CD8-positive, alpha-beta memory T cell (primary cell): ENCODE results near the gene KLF1. TPM values are rescaled to one million over a fixed set of nuclear protein-coding genes. Genes with fewer than 3 reads are reported as not detected.
A peak's percentile ranks its signal among the peaks of the same experiment; 100 is the strongest.

Source experiments
- CTCF ChIA-PET: fragments of 350-600 bp; sonication (Branson Sonifier 250); formaldehyde crosslinking; loops from one replicate; lab custom pipeline; 2021; ENCODE audit warnings: antibody characterized with exemption; lab: Charles Lee
- POLR2A ChIA-PET: fragments of 350-600 bp; sonication (Branson Sonifier 250); formaldehyde crosslinking; loops from one replicate; lab custom pipeline; 2021; ENCODE audit warnings: antibody characterized with exemption; lab: Charles Lee
- DNase-seq, 5 donors: peaks; one replicate each; pipeline versions ENCODE4 v3.0.0 to v3.0.0-alpha.2; 2020 to 2022; ENCODE audit warnings: mixed read lengths in 1 of 5
- H3K27ac ChIP-seq: one replicate; pipeline ENCODE4 v1.7.0; 2013; ENCODE audit warnings: low read depth, mild to moderate bottlenecking, low read length, moderate library complexity
- H3K27me3 ChIP-seq: 2 replicates; pipeline ENCODE4 v1.7.0; 2013; ENCODE audit warnings: low read length, mild to moderate bottlenecking; ENCODE audit not compliant: insufficient read depth, poor library complexity, severe bottlenecking
- H3K36me3 ChIP-seq: 2 replicates; pipeline ENCODE4 v1.7.0; 2013; ENCODE audit warnings: mild to moderate bottlenecking, low read length, moderate library complexity; ENCODE audit not compliant: insufficient read depth
- H3K4me1 ChIP-seq: 2 replicates; pipeline ENCODE4 v1.7.0; 2013; ENCODE audit warnings: mild to moderate bottlenecking, low read length, moderate library complexity; ENCODE audit not compliant: insufficient read depth
- H3K4me3 ChIP-seq: 2 replicates; pipeline ENCODE4 v1.7.0; 2013; ENCODE audit warnings: mild to moderate bottlenecking, low read length
- H3K9me3 ChIP-seq: 2 replicates; pipeline ENCODE4 v1.7.0; 2013; ENCODE audit warnings: mild to moderate bottlenecking, low read length
- H3K27ac Mint-ChIP-seq, 8 donors: one replicate each; pipeline ENCODE4 v1.8.0; 2020 to 2021; ENCODE audit warnings: mixed read lengths in 8 of 8, mild to moderate bottlenecking in 6 of 8, inconsistent platforms in 3 of 8, moderate library complexity in 3 of 8
- H3K27me3 Mint-ChIP-seq, 2 donors: one replicate each; pipeline ENCODE4 v1.8.0; 2020 to 2021; ENCODE audit warnings: mixed read lengths in 2 of 2, mild to moderate bottlenecking in 1 of 2, moderate library complexity in 1 of 2
- H3K36me3 Mint-ChIP-seq, 3 donors: one replicate each; pipeline ENCODE4 v1.8.0; 2020 to 2021; ENCODE audit warnings: mixed read lengths in 3 of 3, inconsistent platforms in 1 of 3, mild to moderate bottlenecking in 1 of 3
- H3K4me1 Mint-ChIP-seq, 3 donors: one replicate each; pipeline ENCODE4 v1.8.0; 2020 to 2021; ENCODE audit warnings: mixed read lengths in 3 of 3, inconsistent platforms in 1 of 3, mild to moderate bottlenecking in 1 of 3
- H3K4me3 Mint-ChIP-seq, 7 donors: one replicate each; pipeline ENCODE4 v1.8.0; 2020 to 2021; ENCODE audit warnings: mixed read lengths in 7 of 7, mild to moderate bottlenecking in 6 of 7, moderate library complexity in 4 of 7, inconsistent platforms in 2 of 7
- H3K9me3 Mint-ChIP-seq, 5 donors: one replicate each; pipeline ENCODE4 v1.8.0; 2020 to 2022; ENCODE audit warnings: mixed read lengths in 5 of 5, mild to moderate bottlenecking in 3 of 5, moderate library complexity in 2 of 5, inconsistent platforms in 1 of 5
- polyA plus RNA-seq: library from polyadenylated mRNA; unstranded; fragments of 300-500 nt; fragmentation: Illumina TruSeq; gene quantifications from one replicate; pipeline ENCODE4 v1.2.3, GENCODE V29; 2021
- total RNA-seq, 2 experiments: library from RNA; stranded (reverse); gene quantifications; one replicate each; pipeline ENCODE4 v1.2.3, GENCODE V29; 2021

Gene KLF1
- total and polyA plus RNA-seq, 3 experiments from 2014 or later = 0.84 to 0.90 TPM; not detected in 1

- Histone ChIP-seq H3K27me3 (no peaks in the 10 kb centered on the region), H3K4me3 (peak overlapping the region; percentile 57), H3K9me3 (no peaks in the 10 kb centered on the region), H3K36me3 (no peaks in the 10 kb centered on the region), H3K27ac (peak overlapping the region; percentile 81), H3K4me1 (peaks cover 17% of the 10 kb centered on the region)
- peaks cover 0 to 8% (median 0%) of the 10 kb centered on the region in 3 donors for H3K36me3 Mint-ChIP-seq
- no peak overlapping the region for H3K27ac Mint-ChIP-seq
- H3K4me1 Mint-ChIP-seq = peaks cover 23 to 43% (median 30%) of the 10 kb centered on the region in 3 donors
- DNase-seq = no peak
- CTCF ChIA-PET = interaction anchor here (1.2 to 8.4 kb wide), 5 partner anchors 36 to 124 kb away, joined by 3 to 117 read pairs (median 5); partner anchors contain the start of gene DAND5
- no peaks in the 10 kb centered on the region for H3K9me3 Mint-ChIP-seq
- H3K27me3 Mint-ChIP-seq = no peaks in the 10 kb centered on the region
- peak overlapping the region in 4 of 7 donors; percentile 29 to 85 (median 52) for H3K4me3 Mint-ChIP-seq
- POLR2A ChIA-PET = no interaction called here
Observed at GRCh38 chr19:12884202-12884601, 2.8 kb downstream of the KLF1 start.

GRCh38 chr19:12882589-12882988 is 4.4 kb downstream of the KLF1 start:
- Histone ChIP-seq H3K4me1 (peaks cover 17% of the 10 kb centered on the region), H3K27ac (peak overlapping the region; percentile 83), H3K36me3 (peaks cover 9% of the 10 kb centered on the region), H3K27me3 (no peaks in the 10 kb centered on the region), H3K4me3 (no peak overlapping the region), H3K9me3 (no peaks in the 10 kb centered on the region)
- H3K27me3 Mint-ChIP-seq = no peaks in the 10 kb centered on the region
- H3K4me1 Mint-ChIP-seq = peaks cover 24 to 43% (median 30%) of the 10 kb centered on the region in 3 donors
- no peaks in the 10 kb centered on the region for H3K9me3 Mint-ChIP-seq
- ChIA-PET CTCF (interaction anchor here (0.8 to 8.4 kb wide), 6 partner anchors 8 to 212 kb away, joined by 3 to 117 read pairs (median 4); no protein-coding TSS in a partner anchor), POLR2A (no interaction called here)
- H3K36me3 Mint-ChIP-seq = peaks cover 0 to 19% (median 0%) of the 10 kb centered on the region in 3 donors
- peak overlapping the region in 3 of 8 donors; percentile 56 to 79 (median 64) for H3K27ac Mint-ChIP-seq
- no peak for DNase-seq
- H3K4me3 Mint-ChIP-seq = peak overlapping the region; percentile 49 to 96 (median 88)

- DNase-seq = peak; percentile 80 to 89 (median 84)
- POLR2A ChIA-PET = interaction anchor here (0.7 to 2.0 kb wide), 4 partner anchors 10 to 85 kb away, joined by 3 to 8 read pairs (median 4); partner anchors contain the start of gene GCDH
- no peaks in the 10 kb centered on the region for H3K9me3 Mint-ChIP-seq
- peaks cover 17% of the 10 kb centered on the region for H3K4me1 ChIP-seq
- no peaks in the 10 kb centered on the region for H3K9me3 ChIP-seq
- H3K4me3 ChIP-seq = peak within 1 kb of the TSS; percentile 89
- peak within 1 kb of the TSS; percentile 83 for H3K27ac ChIP-seq
- peak within 1 kb of the TSS; percentile 87 to 96 (median 89) for H3K4me3 Mint-ChIP-seq
- peaks cover 9% of the 10 kb centered on the region for H3K36me3 ChIP-seq
- H3K36me3 Mint-ChIP-seq = peaks cover 0 to 26% (median 0%) of the 10 kb centered on the region in 3 donors
- no peaks in the 10 kb centered on the region for H3K27me3 ChIP-seq
- H3K27me3 Mint-ChIP-seq = no peaks in the 10 kb centered on the region
- peaks cover 23 to 39% (median 26%) of the 10 kb centered on the region in 3 donors for H3K4me1 Mint-ChIP-seq
- H3K27ac Mint-ChIP-seq = peak within 1 kb of the TSS; percentile 80 to 96 (median 92)
- CTCF ChIA-PET = interaction anchor here (0.8 to 8.4 kb wide), 7 partner anchors 9 to 116 kb away, joined by 3 to 117 read pairs (median 4); no protein-coding TSS in a partner anchor
Observed at GRCh38 chr19:12881172-12881808, 5.7 kb downstream of the KLF1 start, which contains the start of gene DNASE2. DNASE2 (minus strand) TSS chr19:12881449; CDS start chr19:12881375, 74 bp downstream.

DNA sequence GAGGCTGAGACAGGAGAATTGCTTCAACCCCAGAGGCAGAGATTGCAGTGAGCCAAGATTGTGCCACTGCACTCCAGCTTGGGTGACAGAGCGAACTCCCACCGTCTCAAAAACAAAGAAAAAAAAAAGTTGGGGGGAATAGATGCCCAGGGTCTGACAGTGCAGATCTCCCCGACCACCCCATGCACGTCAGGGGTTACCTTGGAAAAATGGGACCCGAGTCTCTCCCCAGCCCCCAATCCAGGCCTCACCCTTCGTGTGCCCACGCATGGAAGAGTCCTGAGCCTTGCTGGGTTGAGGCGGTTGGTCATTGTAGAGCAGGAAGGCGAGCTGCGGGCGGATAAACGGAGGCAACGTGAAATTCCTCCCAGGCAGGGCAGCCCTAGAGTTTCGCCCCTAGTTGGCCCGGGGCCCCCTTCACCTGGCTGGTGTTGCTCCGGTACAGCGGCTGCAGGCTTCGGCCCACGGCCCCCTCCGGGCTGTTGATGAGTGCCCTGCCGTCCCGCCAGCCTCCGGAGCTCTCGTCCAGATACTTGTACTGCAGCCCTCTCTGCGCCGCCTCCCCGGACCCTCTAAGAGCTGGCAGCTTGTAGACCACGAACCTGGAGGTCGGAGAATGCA is 6.3 kb downstream of the KLF1 start:
- Histone ChIP-seq H3K4me1 (peaks cover 17% of the 10 kb centered on the region), H3K27ac (peak overlapping the region; percentile 83), H3K27me3 (no peaks in the 10 kb centered on the region), H3K36me3 (peaks cover 14% of the 10 kb centered on the region), H3K4me3 (peak overlapping the region; percentile 89), H3K9me3 (no peaks in the 10 kb centered on the region)
- Mint-ChIP-seq H3K36me3 (peaks cover 0 to 32% (median 0%) of the 10 kb centered on the region in 3 donors), H3K4me1 (peaks cover 23 to 36% (median 25%) of the 10 kb centered on the region in 3 donors), H3K4me3 (peak overlapping the region; percentile 87 to 96 (median 89)), H3K27ac (peak overlapping the region; percentile 63 to 96 (median 92)), H3K27me3 (no peaks in the 10 kb centered on the region), H3K9me3 (no peaks in the 10 kb centered on the region)
- DNase-seq = peak in 1 of 5 donors; percentile 45
- POLR2A ChIA-PET = interaction anchor here (0.7 to 2.0 kb wide), 4 partner anchors 11 to 85 kb away, joined by 3 to 8 read pairs (median 4); partner anchors contain the start of gene GCDH
- CTCF ChIA-PET = interaction anchor here (0.8 to 8.4 kb wide), 6 partner anchors 10 to 204 kb away, joined by 3 to 117 read pairs (median 3); no protein-coding TSS in a partner anchor

DNA sequence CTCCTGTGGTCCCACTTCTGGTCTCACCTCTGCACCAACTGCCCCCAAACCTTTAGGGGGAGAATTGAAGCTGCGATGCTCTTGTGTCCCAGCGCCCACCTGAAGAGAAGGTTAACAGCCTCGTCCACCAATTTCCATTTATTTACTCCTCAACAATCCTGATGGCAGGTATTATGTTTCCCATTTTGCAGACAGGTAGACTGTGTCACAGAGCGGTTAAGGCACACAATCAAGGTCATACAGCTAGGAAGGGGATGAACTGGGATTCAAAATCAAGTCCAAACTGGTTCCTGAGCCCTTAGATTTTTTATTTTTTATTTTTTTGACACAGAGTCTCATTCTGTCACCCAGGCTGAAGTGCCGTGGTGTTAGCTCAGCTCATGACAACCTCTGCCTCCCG is 11.9 kb downstream of the KLF1 start:
- Mint-ChIP-seq H3K27me3 (peaks cover 0 to 2% of the 10 kb centered on the region in 2 donors), H3K4me1 (peaks cover 9 to 15% (median 14%) of the 10 kb centered on the region in 3 donors), H3K27ac (peak overlapping the region in 1 of 8 donors; percentile 77), H3K36me3 (peaks cover 9 to 40% (median 11%) of the 10 kb centered on the region in 3 donors), H3K4me3 (no peak overlapping the region), H3K9me3 (no peaks in the 10 kb centered on the region)
- Histone ChIP-seq H3K27ac (no peak overlapping the region), H3K9me3 (no peaks in the 10 kb centered on the region), H3K4me3 (no peak overlapping the region), H3K27me3 (no peaks in the 10 kb centered on the region), H3K36me3 (peaks cover 14% of the 10 kb centered on the region), H3K4me1 (peaks cover 1% of the 10 kb centered on the region)
- ChIA-PET CTCF (interaction anchor here (1.2 kb wide), 1 partner anchor 10 kb away, joined by 3 read pairs; no protein-coding TSS in a partner anchor), POLR2A (interaction anchor here (2.3 kb wide), 1 partner anchor 15 kb away, joined by 4 read pairs; the partner anchor contains the start of gene GCDH)
- no peak for DNase-seq

GRCh38 chr19:12873891-12874745 is 12.9 kb downstream of the KLF1 start:
- no peak overlapping the region for H3K4me3 Mint-ChIP-seq
- ChIA-PET CTCF (interaction anchor here (1.1 to 2.4 kb wide), 4 partner anchors 11 to 91 kb away, joined by 3 to 7 read pairs (median 4); no protein-coding TSS in a partner anchor), POLR2A (no interaction called here)
- peak in 1 of 5 donors; percentile 43 for DNase-seq
- H3K27me3 ChIP-seq = no peaks in the 10 kb centered on the region
- H3K36me3 ChIP-seq = peaks cover 14% of the 10 kb centered on the region
- H3K9me3 ChIP-seq = no peaks in the 10 kb centered on the region
- H3K27ac Mint-ChIP-seq = no peak overlapping the region
- peaks cover 6 to 8% (median 8%) of the 10 kb centered on the region in 3 donors for H3K4me1 Mint-ChIP-seq
- no peaks in the 10 kb centered on the region for H3K9me3 Mint-ChIP-seq
- H3K4me1 ChIP-seq = no peaks in the 10 kb centered on the region
- no peak overlapping the region for H3K27ac ChIP-seq
- peaks cover 9 to 37% (median 11%) of the 10 kb centered on the region in 3 donors for H3K36me3 Mint-ChIP-seq
- peaks cover 0 to 2% of the 10 kb centered on the region in 2 donors for H3K27me3 Mint-ChIP-seq
- no peak overlapping the region for H3K4me3 ChIP-seq
